Natural killer cell treated with Interleukin-12 subunit alpha and Interleukin-12 subunit beta and Interleukin-15 and Interleukin-18, amount 100 ng/mL, for 72 hours (primary cell): ENCODE results near the gene OR10W1. TPM values are rescaled to one million over a fixed set of nuclear protein-coding genes. Genes with fewer than 3 reads are reported as not detected.

Experiments used
- total RNA-seq, 2 donors: library from RNA; stranded (reverse); gene quantifications; one replicate each; pipeline ENCODE4 v1.2.3, GENCODE V29; 2022

The OR10W1 gene
- total RNA-seq, 2 donors from 2014 or later = not detected

Other genes with a start within 250 kb of the OR10W1 start
- gene OR9Q1, start 244.4 kb downstream of the OR10W1 start, total RNA-seq = not detected
- gene OR6Q1, start 237.3 kb downstream of the OR10W1 start, total RNA-seq = not detected
- not detected for gene OR9I1, start 142.7 kb downstream of the OR10W1 start, total RNA-seq
- not detected for gene OR9Q2, start 79.2 kb downstream of the OR10W1 start, total RNA-seq
- gene OR1S2, start 64.1 kb downstream of the OR10W1 start, total RNA-seq = not detected
- not detected for gene OR1S1, start 55.5 kb downstream of the OR10W1 start, total RNA-seq
- gene OR10Q1, start 39.3 kb downstream of the OR10W1 start, total RNA-seq = not detected
- gene OR5B17, start 90.8 kb upstream of the OR10W1 start, total RNA-seq = not detected
- not detected for gene OR5B3, start 138.6 kb upstream of the OR10W1 start, total RNA-seq
- gene OR5B2, start 159.9 kb upstream of the OR10W1 start, total RNA-seq = not detected
- gene OR5B12, start 174.0 kb upstream of the OR10W1 start, total RNA-seq = not detected
- 1 to 10 TPM; 3.5 to 3.9 TPM for gene OR5B21, start 239.8 kb upstream of the OR10W1 start, total RNA-seq